IMR-90 (cell line): ENCODE measurements around the gene NXPE3. TPM values are rescaled to one million over a fixed set of nuclear protein-coding genes. Genes with fewer than 3 reads are reported as not detected.

Source experiments
- ATAC-seq: fragments of 200-7000 bp; cut with Tn5 transposase; 2 replicates; pipeline ENCODE4 v1.9.1; 2020; ENCODE audit warnings: low read depth, mild to moderate bottlenecking, moderate library complexity
- BruUV-seq: library from RNA; stranded (reverse); fragments of 400-500 nt; replicated peaks from 2 replicates; lab custom pipeline; 2021; lab: Mats Ljungman, UMichigan
- CTCF ChIA-PET: fragments of 300-600 bp; formaldehyde crosslinking; extraction: SDS; loops from one replicate; lab custom pipeline; 2021; ENCODE audit warnings: antibody characterized with exemption; lab: Yijun Ruan, JAX
- POLR2A ChIA-PET: fragments of 300-600 bp; sonication (Branson Sonifier 250); formaldehyde crosslinking; loops from one replicate; lab custom pipeline; 2022; ENCODE audit warnings: antibody characterized with exemption; ENCODE audit not compliant: unreplicated experiment; lab: Charles Lee
- DNase-seq: peaks from one replicate; pipeline ENCODE4 v3.0.0; 2013
- H2AFZ ChIP-seq: replicated peaks from 2 replicates; pipeline ENCODE3; 2013; ENCODE audit warnings: low read length, mild to moderate bottlenecking; ENCODE audit not compliant: poor library complexity
- H2AK5ac ChIP-seq: 2 replicates; pipeline ENCODE4 v1.6.1; 2013; ENCODE audit warnings: low read depth, low read length, inconsistent platforms
- H2AK9ac ChIP-seq: replicated peaks from 2 replicates; pipeline ENCODE3; 2013; ENCODE audit warnings: mild to moderate bottlenecking, low read depth, low read length, moderate library complexity; ENCODE audit not compliant: poor library complexity
- H2BK120ac ChIP-seq: 2 replicates; pipeline ENCODE4 v1.6.1; 2013; ENCODE audit warnings: low read depth, low read length, inconsistent platforms
- H2BK15ac ChIP-seq: 3 replicates; pipeline ENCODE4 v1.6.1; 2013; ENCODE audit warnings: low read depth, low read length, inconsistent platforms
- H2BK20ac ChIP-seq: 2 replicates; pipeline ENCODE4 v1.6.1; 2013; ENCODE audit warnings: low read depth, mild to moderate bottlenecking, inconsistent platforms, low read length, moderate library complexity
- H2BK5ac ChIP-seq: 2 replicates; pipeline ENCODE4 v1.6.1; 2013; ENCODE audit warnings: mild to moderate bottlenecking, low read depth, low read length, inconsistent platforms; ENCODE audit not compliant: poor library complexity, severe bottlenecking
- H3K14ac ChIP-seq: replicated peaks from 2 replicates; pipeline ENCODE4 v1.6.1; 2013; ENCODE audit warnings: low read depth, low read length, inconsistent platforms
- H3K18ac ChIP-seq: 2 replicates; pipeline ENCODE4 v1.6.1; 2013; ENCODE audit warnings: low read depth, low read length, control low read depth
- H3K23ac ChIP-seq: 2 replicates; pipeline ENCODE4 v1.6.1; 2013; ENCODE audit warnings: low read depth, low read length, inconsistent platforms
- H3K27ac ChIP-seq: 2 replicates; pipeline ENCODE4 v1.5.1; 2013; ENCODE audit warnings: mild to moderate bottlenecking, control low read depth, low read length; ENCODE audit not compliant: insufficient read depth
- H3K27me3 ChIP-seq: 2 replicates; pipeline ENCODE4 v1.6.1; 2013; ENCODE audit warnings: low read length; ENCODE audit not compliant: control insufficient read depth, insufficient read depth
- H3K36me3 ChIP-seq: 2 replicates; pipeline ENCODE4 v1.6.1; 2013; ENCODE audit warnings: low read length, mixed read lengths; ENCODE audit not compliant: control insufficient read depth, insufficient read depth
- H3K4ac ChIP-seq: 2 replicates; pipeline ENCODE4 v1.6.1; 2013; ENCODE audit warnings: low read depth, low read length, inconsistent platforms
- H3K4me1 ChIP-seq: 2 replicates; pipeline ENCODE4 v1.6.1; 2013; ENCODE audit warnings: low read length, mixed read lengths; ENCODE audit not compliant: control insufficient read depth, insufficient read depth
- H3K4me2 ChIP-seq: 2 replicates; pipeline ENCODE4 v1.6.1; 2013; ENCODE audit warnings: low read depth, mild to moderate bottlenecking, control low read depth, low read length, moderate library complexity
- H3K4me3 ChIP-seq: 2 replicates; pipeline ENCODE4 v1.5.1; 2013; ENCODE audit warnings: low read depth, mild to moderate bottlenecking, control low read depth, low read length, moderate library complexity; ENCODE audit not compliant: insufficient read depth
- H3K56ac ChIP-seq: 2 replicates; pipeline ENCODE4 v1.6.1; 2013; ENCODE audit warnings: low read length, inconsistent platforms; ENCODE audit not compliant: insufficient read depth; ENCODE audit errors: extremely low read depth
- H3K79me1 ChIP-seq, 2 experiments: 2 replicates each; pipeline ENCODE4 v1.6.1; 2013; ENCODE audit warnings: low read length in 2 of 2, inconsistent platforms in 1 of 2, low read depth in 1 of 2
- H3K9ac ChIP-seq: 2 replicates; pipeline ENCODE4 v1.6.1; 2013; ENCODE audit warnings: low read depth, low read length, control low read depth
- H3K9me1 ChIP-seq: 2 replicates; pipeline ENCODE4 v1.6.1; 2013; ENCODE audit warnings: low read length, inconsistent platforms; ENCODE audit not compliant: insufficient read depth
- H3K9me3 ChIP-seq: 2 replicates; pipeline ENCODE4 v1.6.1; 2013; ENCODE audit warnings: low read length; ENCODE audit not compliant: control insufficient read depth, insufficient read depth
- H4K20me1 ChIP-seq: 2 replicates; pipeline ENCODE4 v1.6.1; 2013; ENCODE audit warnings: low read length, inconsistent platforms; ENCODE audit not compliant: insufficient read depth
- H4K5ac ChIP-seq: 2 replicates; pipeline ENCODE4 v1.6.1; 2013; ENCODE audit warnings: mild to moderate bottlenecking, low read depth, low read length, control low read depth
- H4K8ac ChIP-seq, 2 experiments: 2 replicates each; pipeline ENCODE4 v1.6.1; 2013; ENCODE audit warnings: low read depth in 2 of 2, low read length in 2 of 2, control low read depth in 1 of 2, inconsistent platforms in 1 of 2
- H4K91ac ChIP-seq: 2 replicates; pipeline ENCODE4 v1.6.1; 2013; ENCODE audit warnings: low read depth, low read length, inconsistent platforms; ENCODE audit not compliant: insufficient read depth
- CEBPB ChIP-seq: IDR thresholded peaks from 2 replicates; pipeline ENCODE4 v1.6.1; 2012; ENCODE audit warnings: low read depth, low read length, improper control_type of control experiment
- MAFK ChIP-seq: IDR thresholded peaks from 2 replicates; pipeline ENCODE4 v1.6.1; 2012; ENCODE audit warnings: low read depth, low read length, improper control_type of control experiment
- WGBS, 2 experiments: methylation state at CpG; one replicate each; pipeline versions ENCODE4 v1.1.5 to v1.1.7; 2013; ENCODE audit warnings: missing lambda C conversion rate in 2 of 2; ENCODE audit not compliant: insufficient read length in 1 of 2; ENCODE audit errors: extremely low coverage in 2 of 2; 5-methylcytosine and 5-hydroxymethylcytosine counted together
- dilution Hi-C: fragments of 300-500 bp; cut with HindIII; formaldehyde crosslinking; loops from one replicate; pipeline ENCODE4 v1.14.3; 2018; ENCODE audit warnings: low sequenced_read_pairs; ENCODE audit not compliant: unreplicated experiment
- in situ Hi-C: fragments of 300-500 bp; cut with MboI; formaldehyde crosslinking; loops from 3 replicates; pipeline ENCODE4 v1.14.3; 2019; ENCODE audit warnings: low sequenced_read_pairs, inconsistent platforms, mixed read lengths
- intact Hi-C: fragments of 100-400 bp; cut with micrococcal nuclease; formaldehyde crosslinking; loops from 2 replicates; pipeline ENCODE4 v1.10.0; 2022
- polyA plus RNA-seq, 3 experiments: library from polyadenylated mRNA; depleted of rRNA; stranded (reverse); fragments of >200 nt; gene quantifications; 2 replicates each; pipeline ENCODE4 v1.2.3, GENCODE V29; 2012; ENCODE audit warnings: low replicate concordance in 1 of 3
- total RNA-seq: library from RNA; depleted of rRNA; stranded (reverse); fragments of >200 nt; gene quantifications from 2 replicates; pipeline ENCODE4 v1.2.3, GENCODE V29; 2012

NXPE3 gene
- total and polyA plus RNA-seq, 2 of the 4 experiments (the other 2 are of a cell fraction): 20.0 to 23.8 TPM

GRCh38 chr3:101819649-101820206 is 40.7 kb downstream of the NXPE3 start:
- H3K4me3 ChIP-seq: no peak overlapping the region
- no TSS peak for BruUV-seq
- H3K14ac ChIP-seq: no peak overlapping the region
- no peak overlapping the region for H3K18ac ChIP-seq
- WGBS, 2 experiments: no CpG with 5 or more reads among the region's 2 CpGs
- no peaks in the 10 kb centered on the region for H3K9me3 ChIP-seq
- H3K36me3 ChIP-seq: peaks cover 11% of the 10 kb centered on the region
- no peak overlapping the region for H2AK9ac ChIP-seq
- H3K4me1 ChIP-seq: no peaks in the 10 kb centered on the region; the same call in 1 of the 2 replicates
- no peak overlapping the region for H3K56ac ChIP-seq
- no peak overlapping the region for H2BK120ac ChIP-seq
- H4K8ac ChIP-seq: no peak overlapping the region
- H3K9me1 ChIP-seq: peaks cover 6% of the 10 kb centered on the region; the same call in 1 of the 2 replicates
- no peak overlapping the region for H3K23ac ChIP-seq
- H2BK20ac ChIP-seq: no peak overlapping the region
- H3K4me2 ChIP-seq: no peak overlapping the region
- no peak overlapping the region for H4K5ac ChIP-seq
- dilution Hi-C loops (no loop called here), intact Hi-C loops (no loop called here), in situ Hi-C loops (no loop called here)
- H3K27me3 ChIP-seq: no peaks in the 10 kb centered on the region
- ChIA-PET CTCF (no interaction called here), POLR2A (no interaction called here)
- ATAC-seq: no peak
- H3K9ac ChIP-seq: no peak overlapping the region
- TF ChIP-seq CEBPB (peak; percentile 71), MAFK (no peak)
- no peak overlapping the region for H4K91ac ChIP-seq
- no peak for DNase-seq
- no peak overlapping the region for H2AK5ac ChIP-seq
- peaks cover 11 to 12% of the 10 kb centered on the region in 2 experiments; a peak in 3 of 4 replicates for H3K79me1 ChIP-seq
- no peak overlapping the region for H2AFZ ChIP-seq
- H3K27ac ChIP-seq: no peak overlapping the region
- no peak overlapping the region for H2BK5ac ChIP-seq
- H3K4ac ChIP-seq: no peak overlapping the region
- H2BK15ac ChIP-seq: no peak overlapping the region
- no peaks in the 10 kb centered on the region for H4K20me1 ChIP-seq
